HepG2 (cell line): ENCODE measurements around the gene CTSA. TPM values are rescaled to one million over a fixed set of nuclear protein-coding genes. Genes with fewer than 3 reads are reported as not detected.

Experiments used
- CCAR2 ChIP-seq: fragments of 200-400 bp; formaldehyde crosslinking; optimal IDR thresholded peaks from 2 replicates; pipeline ENCODE3; 2018; ENCODE audit warnings: low read depth, mild to moderate bottlenecking, low read length, moderate library complexity
- HNF1B ChIP-seq: sonication (generic); formaldehyde crosslinking; IDR thresholded peaks from 2 replicates; pipeline ENCODE4 v1.5.1; 2020; ENCODE audit warnings: mild to moderate bottlenecking, moderate library complexity, missing genetic modification reagents
- JARID2 ChIP-seq: sonication (generic); formaldehyde crosslinking; IDR thresholded peaks from 2 replicates; pipeline ENCODE4 v1.8.1; 2023; ENCODE audit warnings: missing genetic modification reagents, inconsistent platforms; ENCODE audit not compliant: insufficient replicate concordance
- RAD21 ChIP-seq: fragments of 450-650 bp; formaldehyde crosslinking; IDR thresholded peaks from 2 replicates; pipeline ENCODE4 v1.5.0; 2020; ENCODE audit warnings: mild to moderate bottlenecking
- SYNCRIP ChIP-seq: fragments of 200-400 bp; formaldehyde crosslinking; IDR thresholded peaks from 2 replicates; pipeline ENCODE4 v1.6.1; 2018; ENCODE audit warnings: mild to moderate bottlenecking, low read depth, low read length; ENCODE audit not compliant: insufficient read depth
- ZFP36L1 ChIP-seq: sonication (generic); formaldehyde crosslinking; IDR thresholded peaks from 2 replicates; pipeline ENCODE4 v1.8.0; 2022; ENCODE audit warnings: mild to moderate bottlenecking, missing genetic modification reagents, moderate library complexity
- ZNF30 ChIP-seq: sonication (generic); formaldehyde crosslinking; IDR thresholded peaks from 2 replicates; pipeline ENCODE4 v1.5.0; 2020; ENCODE audit warnings: mild to moderate bottlenecking, missing genetic modification reagents
- ZNF367 ChIP-seq: sonication (generic); formaldehyde crosslinking; IDR thresholded peaks from 2 replicates; pipeline ENCODE4 v1.4.0; 2020; ENCODE audit warnings: missing genetic modification reagents, borderline replicate concordance
- ZNF510 ChIP-seq: sonication (generic); formaldehyde crosslinking; IDR thresholded peaks from 2 replicates; pipeline ENCODE4 v1.4.0; 2020; ENCODE audit warnings: low read depth, mild to moderate bottlenecking, missing genetic modification reagents
- ZNF577 ChIP-seq: sonication (generic); formaldehyde crosslinking; IDR thresholded peaks from 2 replicates; pipeline ENCODE4 v1.4.0; 2020; ENCODE audit warnings: mild to moderate bottlenecking, low read depth, missing genetic modification reagents, borderline replicate concordance
- ZNF678 ChIP-seq: sonication (generic); formaldehyde crosslinking; IDR thresholded peaks from 2 replicates; pipeline ENCODE4 v1.4.0; 2020; ENCODE audit warnings: mild to moderate bottlenecking, missing genetic modification reagents
- ZNF790 ChIP-seq: sonication (generic); formaldehyde crosslinking; IDR thresholded peaks from 2 replicates; pipeline ENCODE4 v1.8.0; 2022; ENCODE audit warnings: missing genetic modification reagents, mild to moderate bottlenecking, borderline replicate concordance
- polyA plus RNA-seq, 8 experiments: library from polyadenylated mRNA; depleted of rRNA in 3 of 8; stranded (reverse) in 7 of 8; unstranded in 1 of 8; fragments of >200 nt; fragmentation: Illumina TruSeq in 4 of 8; extraction: Trizol in 4 of 8; gene quantifications; 2 replicates each; pipeline versions ENCODE4 v1.2.1 to v1.2.3, GENCODE V29; 2011 to 2016; ENCODE audit warnings: low read depth in 4 of 8, missing spikeins in 1 of 8, mixed read lengths in 1 of 8; ENCODE audit not compliant: insufficient read depth in 1 of 8
- total RNA-seq, 5 experiments: library from RNA; depleted of rRNA; stranded (reverse); fragments of >200 nt; fragmentation: Illumina TruSeq; extraction: Trizol; gene quantifications; 2 replicates each; pipeline ENCODE4 v1.2.3, GENCODE V29; 2016; ENCODE audit warnings: low read depth in 1 of 5
- TF ChIP-seq, protein P1 (sequence below): IDR thresholded peaks from 2 replicates; pipeline ENCODE4 v1.6.1; 2016; ENCODE audit warnings: control low read depth
- TF ChIP-seq, protein P2 (sequence below): sonication (generic); formaldehyde crosslinking; conservative IDR thresholded peaks from 2 replicates; pipeline ENCODE4 v1.4.0; 2020; ENCODE audit warnings: missing genetic modification reagents
- TF ChIP-seq, protein P3 (sequence below): sonication (generic); formaldehyde crosslinking; IDR thresholded peaks from 2 replicates; pipeline ENCODE4 v1.8.0; 2022; ENCODE audit warnings: missing genetic modification reagents, mild to moderate bottlenecking, moderate library complexity, borderline replicate concordance
- TF ChIP-seq, protein P4 (sequence below): sonication (generic); formaldehyde crosslinking; IDR thresholded peaks from 2 replicates; pipeline ENCODE4 v1.9.0; 2021; ENCODE audit warnings: missing genetic modification reagents, borderline replicate concordance

CTSA gene
- total and polyA plus RNA-seq, 2 of the 13 experiments (the other 11 are each of a cell fraction or from before 2014, with no cell fraction given) = 202 to 231 TPM

DNA sequence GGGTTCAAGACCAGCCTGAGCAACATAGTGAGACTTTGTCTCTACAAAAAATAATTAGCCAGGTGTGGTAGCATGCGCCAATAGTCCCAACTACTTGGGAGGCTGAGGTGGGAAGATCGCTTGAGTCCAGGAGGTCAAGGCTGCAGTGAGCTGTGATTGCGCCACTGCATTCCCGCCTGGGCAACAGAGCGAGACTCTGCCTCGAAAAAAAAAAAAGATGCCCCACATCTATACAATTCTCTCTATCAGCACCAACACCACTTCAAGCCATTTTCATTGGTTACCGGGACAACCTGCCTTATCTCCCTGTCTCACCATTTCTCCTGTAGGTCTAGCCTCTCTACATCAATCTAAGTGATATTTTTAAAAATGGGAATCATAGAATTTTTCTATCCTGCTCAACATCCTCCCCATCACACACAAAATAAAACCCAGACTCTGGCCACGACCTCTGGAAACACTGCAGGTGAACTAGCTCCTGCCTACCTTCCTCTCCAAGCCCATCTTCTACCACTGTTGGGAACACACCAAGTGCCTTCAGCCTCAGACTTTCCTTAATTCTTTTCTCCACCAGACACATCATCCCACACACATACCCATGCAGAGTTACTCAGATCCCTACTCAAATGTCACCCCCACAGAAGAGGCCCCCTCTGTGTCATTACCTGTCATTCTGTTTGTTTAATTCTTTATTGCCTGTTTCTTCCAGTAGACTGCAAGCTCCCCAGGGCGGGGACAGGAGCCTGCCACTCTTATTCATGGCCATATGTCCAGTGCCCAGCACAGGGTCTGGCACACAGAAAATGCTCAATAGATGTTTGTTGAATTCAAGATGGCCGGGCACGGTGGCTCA is 30.4 kb downstream of the CTSA start (continued):
- TF ChIP-seq RAD21 (no peak), CCAR2 (no peak), JARID2 (CRISPR knock-in tag) (no peak), ZNF577 (no peak), ZNF678 (CRISPR knock-in tag) (no peak), ZNF790 (CRISPR knock-in tag) (no peak), ZFP36L1 (no peak), ZNF30 (CRISPR knock-in tag) (no peak), HNF1B (CRISPR knock-in tag) (no peak), ZNF367 (CRISPR knock-in tag) (no peak), ZNF510 (CRISPR knock-in tag) (no peak), SYNCRIP (no peak)
- TF ChIP-seq, protein P1, sequence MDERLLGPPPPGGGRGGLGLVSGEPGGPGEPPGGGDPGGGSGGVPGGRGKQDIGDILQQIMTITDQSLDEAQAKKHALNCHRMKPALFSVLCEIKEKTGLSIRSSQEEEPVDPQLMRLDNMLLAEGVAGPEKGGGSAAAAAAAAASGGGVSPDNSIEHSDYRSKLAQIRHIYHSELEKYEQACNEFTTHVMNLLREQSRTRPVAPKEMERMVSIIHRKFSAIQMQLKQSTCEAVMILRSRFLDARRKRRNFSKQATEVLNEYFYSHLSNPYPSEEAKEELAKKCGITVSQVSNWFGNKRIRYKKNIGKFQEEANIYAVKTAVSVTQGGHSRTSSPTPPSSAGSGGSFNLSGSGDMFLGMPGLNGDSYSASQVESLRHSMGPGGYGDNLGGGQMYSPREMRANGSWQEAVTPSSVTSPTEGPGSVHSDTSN (CRISPR knock-in tag) = no peak
- TF ChIP-seq, protein P2, sequence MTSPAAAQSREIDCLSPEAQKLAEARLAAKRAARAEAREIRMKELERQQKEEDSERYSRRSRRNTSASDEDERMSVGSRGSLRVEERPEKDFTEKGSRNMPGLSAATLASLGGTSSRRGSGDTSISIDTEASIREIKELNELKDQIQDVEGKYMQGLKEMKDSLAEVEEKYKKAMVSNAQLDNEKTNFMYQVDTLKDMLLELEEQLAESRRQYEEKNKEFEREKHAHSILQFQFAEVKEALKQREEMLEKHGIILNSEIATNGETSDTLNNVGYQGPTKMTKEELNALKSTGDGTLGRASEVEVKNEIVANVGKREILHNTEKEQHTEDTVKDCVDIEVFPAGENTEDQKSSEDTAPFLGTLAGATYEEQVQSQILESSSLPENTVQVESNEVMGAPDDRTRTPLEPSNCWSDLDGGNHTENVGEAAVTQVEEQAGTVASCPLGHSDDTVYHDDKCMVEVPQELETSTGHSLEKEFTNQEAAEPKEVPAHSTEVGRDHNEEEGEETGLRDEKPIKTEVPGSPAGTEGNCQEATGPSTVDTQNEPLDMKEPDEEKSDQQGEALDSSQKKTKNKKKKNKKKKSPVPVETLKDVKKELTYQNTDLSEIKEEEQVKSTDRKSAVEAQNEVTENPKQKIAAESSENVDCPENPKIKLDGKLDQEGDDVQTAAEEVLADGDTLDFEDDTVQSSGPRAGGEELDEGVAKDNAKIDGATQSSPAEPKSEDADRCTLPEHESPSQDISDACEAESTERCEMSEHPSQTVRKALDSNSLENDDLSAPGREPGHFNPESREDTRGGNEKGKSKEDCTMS = no peak
- TF ChIP-seq, protein P3, sequence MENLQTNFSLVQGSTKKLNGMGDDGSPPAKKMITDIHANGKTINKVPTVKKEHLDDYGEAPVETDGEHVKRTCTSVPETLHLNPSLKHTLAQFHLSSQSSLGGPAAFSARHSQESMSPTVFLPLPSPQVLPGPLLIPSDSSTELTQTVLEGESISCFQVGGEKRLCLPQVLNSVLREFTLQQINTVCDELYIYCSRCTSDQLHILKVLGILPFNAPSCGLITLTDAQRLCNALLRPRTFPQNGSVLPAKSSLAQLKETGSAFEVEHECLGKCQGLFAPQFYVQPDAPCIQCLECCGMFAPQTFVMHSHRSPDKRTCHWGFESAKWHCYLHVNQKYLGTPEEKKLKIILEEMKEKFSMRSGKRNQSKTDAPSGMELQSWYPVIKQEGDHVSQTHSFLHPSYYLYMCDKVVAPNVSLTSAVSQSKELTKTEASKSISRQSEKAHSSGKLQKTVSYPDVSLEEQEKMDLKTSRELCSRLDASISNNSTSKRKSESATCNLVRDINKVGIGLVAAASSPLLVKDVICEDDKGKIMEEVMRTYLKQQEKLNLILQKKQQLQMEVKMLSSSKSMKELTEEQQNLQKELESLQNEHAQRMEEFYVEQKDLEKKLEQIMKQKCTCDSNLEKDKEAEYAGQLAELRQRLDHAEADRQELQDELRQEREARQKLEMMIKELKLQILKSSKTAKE (CRISPR knock-in tag) = 0 out of 2 replicates have a peak, but pooled peaks have one; percentile 35
- TF ChIP-seq, protein P4, sequence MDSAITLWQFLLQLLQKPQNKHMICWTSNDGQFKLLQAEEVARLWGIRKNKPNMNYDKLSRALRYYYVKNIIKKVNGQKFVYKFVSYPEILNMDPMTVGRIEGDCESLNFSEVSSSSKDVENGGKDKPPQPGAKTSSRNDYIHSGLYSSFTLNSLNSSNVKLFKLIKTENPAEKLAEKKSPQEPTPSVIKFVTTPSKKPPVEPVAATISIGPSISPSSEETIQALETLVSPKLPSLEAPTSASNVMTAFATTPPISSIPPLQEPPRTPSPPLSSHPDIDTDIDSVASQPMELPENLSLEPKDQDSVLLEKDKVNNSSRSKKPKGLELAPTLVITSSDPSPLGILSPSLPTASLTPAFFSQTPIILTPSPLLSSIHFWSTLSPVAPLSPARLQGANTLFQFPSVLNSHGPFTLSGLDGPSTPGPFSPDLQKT (CRISPR knock-in tag) = no peak
